NCI-H345 treated with DMSO at 0.1 percent for 48 hours (cell line): ENCODE data around the gene TEPSIN.
A peak's percentile ranks its signal among the peaks of the same experiment; 100 is the strongest.

Source experiments
- DNase-seq: peaks from one replicate; lab custom pipeline; 2025; ENCODE audit not compliant: unreplicated experiment; lab: John Stamatoyannopoulos, UW

TEPSIN gene

GRCh38 chr17:81222620-81222905 lies 16.3 kb downstream of the TEPSIN start:
- no peak for DNase-seq

- DNase-seq: no peak
These were observed 16.8 kb downstream of the TEPSIN start for GRCh38 chr17:81221842-81222619.

- DNase-seq: no peak
These were observed 17.4 kb downstream of the TEPSIN start for GRCh38 chr17:81221371-81221841.

GRCh38 chr17:81219476-81220180 lies 19.2 kb downstream of the TEPSIN start:
- no peak for DNase-seq

- DNase-seq: no peak
These were observed 19.9 kb downstream of the TEPSIN start for GRCh38 chr17:81218991-81219390.

- DNase-seq: no peak
These were observed 20.4 kb downstream of the TEPSIN start for GRCh38 chr17:81218459-81218858.

- DNase-seq: no peak
These were observed 21.4 kb downstream of the TEPSIN start for GRCh38 chr17:81217491-81217890.

GRCh38 chr17:81213978-81214377 lies 24.9 kb downstream of the TEPSIN start:
- DNase-seq: no peak

GRCh38 chr17:81212365-81212764 lies 26.5 kb downstream of the TEPSIN start:
- no peak for DNase-seq

GRCh38 chr17:81210868-81211267 lies 28.0 kb downstream of the TEPSIN start:
- no peak for DNase-seq

GRCh38 chr17:81210466-81210865 lies 28.4 kb downstream of the TEPSIN start:
- DNase-seq: no peak

- no peak for DNase-seq
These were observed 29.7 kb downstream of the TEPSIN start for GRCh38 chr17:81209141-81209540.

GRCh38 chr17:81208651-81209050 lies 30.2 kb downstream of the TEPSIN start:
- DNase-seq: no peak

GRCh38 chr17:81207610-81208581 lies 31.0 kb downstream of the TEPSIN start:
- peak; percentile 37 for DNase-seq

GRCh38 chr17:81206657-81207056 lies 32.2 kb downstream of the TEPSIN start:
- DNase-seq: no peak

- no peak for DNase-seq
These were observed 32.7 kb downstream of the TEPSIN start for GRCh38 chr17:81206166-81206565.

- no peak for DNase-seq
These were observed 34.3 kb downstream of the TEPSIN start for GRCh38 chr17:81204578-81204977.

- DNase-seq: no peak
These were observed 35.7 kb downstream of the TEPSIN start for GRCh38 chr17:81203136-81203535.

- no peak for DNase-seq
These were observed 36.5 kb downstream of the TEPSIN start for GRCh38 chr17:81202318-81202717.

GRCh38 chr17:81200695-81201580 lies 37.9 kb downstream of the TEPSIN start:
- peak; percentile 5 for DNase-seq
